GM21447 (cell line): ENCODE data around the gene STON1.
"Not testable (repeated sequence)": the region's sequence is repeated elsewhere in the genome, so short reads cannot be mapped to it uniquely, and the experiment has no call there.

Experiments
- ATAC-seq: cut with Tn5 transposase; IDR thresholded peaks from one replicate; pipeline ENCODE4 v1.9.1; 2021; ENCODE audit not compliant: unreplicated experiment

STON1 gene

GRCh38 chr2:48614581-48614980 is 84.6 kb downstream of the STON1 start:
- not testable (repeated sequence) for ATAC-seq

- ATAC-seq = no peak
Observed at GRCh38 chr2:48617618-48618017, 87.7 kb downstream of the STON1 start, which contains the start of gene GTF2A1L. Gene GTF2A1L, plus strand, starts transcription at chr2:48617856. Its CDS starts 19 bp downstream, at chr2:48617875.

GRCh38 chr2:48619526-48619925 is 89.6 kb downstream of the STON1 start:
- no peak for ATAC-seq

- no peak for ATAC-seq
Observed at GRCh38 chr2:48620604-48621003, 90.7 kb downstream of the STON1 start.

- not testable (repeated sequence) for ATAC-seq
Observed at GRCh38 chr2:48622691-48623090, 92.7 kb downstream of the STON1 start.

- ATAC-seq = no peak
Observed at GRCh38 chr2:48624696-48625095, 94.7 kb downstream of the STON1 start.

GRCh38 chr2:48626047-48626446 is 96.1 kb downstream of the STON1 start:
- ATAC-seq = no peak

- no peak for ATAC-seq
Observed at GRCh38 chr2:48633143-48633542, 103.2 kb downstream of the STON1 start.

GRCh38 chr2:48635786-48636185 is 105.8 kb downstream of the STON1 start:
- no peak for ATAC-seq

GRCh38 chr2:48638261-48638660 is 108.3 kb downstream of the STON1 start:
- ATAC-seq = no peak
